ENCODE results near the gene HMCN2.

The HMCN2 gene

GRCh38 chr9:130298662-130299279 lies 33.2 kb downstream of the HMCN2 start:
- no peak overlapping the region for H3K4ac ChIP-seq (ENCODE audit: low read depth in 1 of 2, low read length in 2 of 2)
- no peak overlapping the region for H2BK15ac ChIP-seq (ENCODE audit: low read depth, poor library complexity, severe bottlenecking)
- peaks cover 49 to 65% of the 10 kb centered on the region in 2 experiments for H3K27me3 ChIP-seq (ENCODE audit: control insufficient read depth in 1 of 2, insufficient read depth in 1 of 2, low read length in 2 of 2)
- DNase-seq, result peak; percentile 16
- WGBS, result 59% methylated on average over 12 of the region's 15 CpGs
- no peak overlapping the region for H3K9ac ChIP-seq (ENCODE audit: low read length)
- H3K79me1 ChIP-seq (replicated peaks; ENCODE audit: low read length, poor library complexity, severe bottlenecking), result no peaks in the 10 kb centered on the region
- H2AFZ ChIP-seq (ENCODE audit: low read depth, low read length), result no peak overlapping the region
- H2BK12ac ChIP-seq (ENCODE audit: low read length in 2 of 2), result no peak overlapping the region
- no peak overlapping the region for H3K23ac ChIP-seq (ENCODE audit: low read length in 2 of 2)
- H3K14ac ChIP-seq (ENCODE audit: low read length in 2 of 2), result no peak overlapping the region
- no peak overlapping the region for H4K91ac ChIP-seq (ENCODE audit: low read length)
- no peak overlapping the region for H3K4me3 ChIP-seq (ENCODE audit: insufficient read depth in 1 of 2, low read depth in 1 of 2, low read length in 2 of 2)
- no peaks in the 10 kb centered on the region for H3K9me3 ChIP-seq (ENCODE audit: control insufficient read depth, low read length)
- no peak overlapping the region for H2BK120ac ChIP-seq (ENCODE audit: low read depth, low read length)
- peaks cover 2% of the 10 kb centered on the region for H3K4me1 ChIP-seq (ENCODE audit: control insufficient read depth, insufficient read depth, low read depth, low read length)
- no peak overlapping the region for H3K18ac ChIP-seq (ENCODE audit: low read depth in 1 of 2, low read length in 2 of 2)
- no peak overlapping the region for H2AK5ac ChIP-seq (ENCODE audit: low read length, severe bottlenecking)
- H2BK5ac ChIP-seq (ENCODE audit: low read depth, low read length, poor library complexity, severe bottlenecking), result no peak overlapping the region
- no peak overlapping the region for H3K4me2 ChIP-seq (ENCODE audit: low read length, poor library complexity, severe bottlenecking)
- no peaks in the 10 kb centered on the region for H3K36me3 ChIP-seq (ENCODE audit: control insufficient read depth in 1 of 2, insufficient read depth in 2 of 2, low read depth in 1 of 2, low read length in 2 of 2)
- no peak overlapping the region for H3K27ac ChIP-seq (ENCODE audit: low read length, poor library complexity, severe bottlenecking)
- H4K8ac ChIP-seq (ENCODE audit: low read length), result no peak overlapping the region

- no peak overlapping the region for H3K14ac ChIP-seq (ENCODE audit: low read length in 2 of 2)
- H3K4ac ChIP-seq (ENCODE audit: low read depth in 1 of 2, low read length in 2 of 2), result no peak overlapping the region
- H3K4me1 ChIP-seq (ENCODE audit: control insufficient read depth, insufficient read depth, low read depth, low read length), result peaks cover 5% of the 10 kb centered on the region
- WGBS, result 68% methylated on average over 4 of the region's 4 CpGs
- no peak overlapping the region for H4K8ac ChIP-seq (ENCODE audit: low read length)
- H3K27me3 ChIP-seq (ENCODE audit: control insufficient read depth in 1 of 2, insufficient read depth in 1 of 2, low read length in 2 of 2), result peaks cover 49 to 65% of the 10 kb centered on the region in 2 experiments
- no peak overlapping the region for H3K23ac ChIP-seq (ENCODE audit: low read length in 2 of 2)
- H3K18ac ChIP-seq (ENCODE audit: low read depth in 1 of 2, low read length in 2 of 2), result no peak overlapping the region
- H3K9me3 ChIP-seq (ENCODE audit: control insufficient read depth, low read length), result no peaks in the 10 kb centered on the region
- no peak overlapping the region for H4K91ac ChIP-seq (ENCODE audit: low read length)
- H2BK120ac ChIP-seq (ENCODE audit: low read depth, low read length), result no peak overlapping the region
- no peak overlapping the region for H2AK5ac ChIP-seq (ENCODE audit: low read length, severe bottlenecking)
- no peaks in the 10 kb centered on the region for H3K36me3 ChIP-seq (ENCODE audit: control insufficient read depth in 1 of 2, insufficient read depth in 2 of 2, low read depth in 1 of 2, low read length in 2 of 2)
- no peak overlapping the region for H3K27ac ChIP-seq (ENCODE audit: low read length, poor library complexity, severe bottlenecking)
- H2AFZ ChIP-seq (ENCODE audit: low read depth, low read length), result no peak overlapping the region
- no peak for DNase-seq
- no peak overlapping the region for H2BK5ac ChIP-seq (ENCODE audit: low read depth, low read length, poor library complexity, severe bottlenecking)
- H3K4me2 ChIP-seq (ENCODE audit: low read length, poor library complexity, severe bottlenecking), result no peak overlapping the region
- H2BK12ac ChIP-seq (ENCODE audit: low read length in 2 of 2), result no peak overlapping the region
- H3K9ac ChIP-seq (ENCODE audit: low read length), result no peak overlapping the region
- no peak overlapping the region for H2BK15ac ChIP-seq (ENCODE audit: low read depth, poor library complexity, severe bottlenecking)
- H3K4me3 ChIP-seq (ENCODE audit: insufficient read depth in 1 of 2, low read depth in 1 of 2, low read length in 2 of 2), result no peak overlapping the region
- no peaks in the 10 kb centered on the region for H3K79me1 ChIP-seq (replicated peaks; ENCODE audit: low read length, poor library complexity, severe bottlenecking)
Measured at GRCh38 chr9:130299785-130300615, 34.4 kb downstream of the HMCN2 start.

- Histone ChIP-seq H4K91ac (ENCODE audit: low read length) (no peak overlapping the region), H3K18ac (ENCODE audit: low read depth in 1 of 2, low read length in 2 of 2) (no peak overlapping the region), H2BK15ac (ENCODE audit: low read depth, poor library complexity, severe bottlenecking) (no peak overlapping the region), H3K27ac (ENCODE audit: low read length, poor library complexity, severe bottlenecking) (no peak overlapping the region), H3K4ac (ENCODE audit: low read depth in 1 of 2, low read length in 2 of 2) (no peak overlapping the region), H2BK120ac (ENCODE audit: low read depth, low read length) (no peak overlapping the region), H3K9ac (ENCODE audit: low read length) (no peak overlapping the region), H3K4me3 (ENCODE audit: insufficient read depth in 1 of 2, low read depth in 1 of 2, low read length in 2 of 2) (no peak overlapping the region), H4K8ac (ENCODE audit: low read length) (no peak overlapping the region), H3K4me1 (ENCODE audit: control insufficient read depth, insufficient read depth, low read depth, low read length) (peaks cover 5% of the 10 kb centered on the region), H2AK5ac (ENCODE audit: low read length, severe bottlenecking) (no peak overlapping the region), H3K79me1 (replicated peaks; ENCODE audit: low read length, poor library complexity, severe bottlenecking) (no peaks in the 10 kb centered on the region), H3K14ac (ENCODE audit: low read length in 2 of 2) (no peak overlapping the region), H3K9me3 (ENCODE audit: control insufficient read depth, low read length) (no peaks in the 10 kb centered on the region), H2BK12ac (ENCODE audit: low read length in 2 of 2) (no peak overlapping the region), H3K23ac (ENCODE audit: low read length in 2 of 2) (no peak overlapping the region), H3K27me3 (ENCODE audit: control insufficient read depth in 1 of 2, insufficient read depth in 1 of 2, low read length in 2 of 2) (peaks cover 47 to 65% of the 10 kb centered on the region in 2 experiments), H2BK5ac (ENCODE audit: low read depth, low read length, poor library complexity, severe bottlenecking) (no peak overlapping the region), H3K4me2 (ENCODE audit: low read length, poor library complexity, severe bottlenecking) (no peak overlapping the region), H3K36me3 (ENCODE audit: control insufficient read depth in 1 of 2, insufficient read depth in 2 of 2, low read depth in 1 of 2, low read length in 2 of 2) (no peaks in the 10 kb centered on the region), H2AFZ (ENCODE audit: low read depth, low read length) (no peak overlapping the region)
- no peak for DNase-seq
- WGBS, result 89% methylated on average over 2 of the region's 5 CpGs
Measured at GRCh38 chr9:130300739-130301138, 35.2 kb downstream of the HMCN2 start.

- H3K27me3 ChIP-seq (ENCODE audit: control insufficient read depth in 1 of 2, insufficient read depth in 1 of 2, low read length in 2 of 2), result peaks cover 42 to 62% of the 10 kb centered on the region in 2 experiments
- peak overlapping the region; percentile 53 for H3K9ac ChIP-seq (ENCODE audit: low read length)
- H3K4me1 ChIP-seq (ENCODE audit: control insufficient read depth, insufficient read depth, low read depth, low read length), result peaks cover 5% of the 10 kb centered on the region
- H3K4ac ChIP-seq (ENCODE audit: low read depth in 1 of 2, low read length in 2 of 2), result no peak overlapping the region
- H4K8ac ChIP-seq (ENCODE audit: low read length), result no peak overlapping the region
- H3K79me1 ChIP-seq (replicated peaks; ENCODE audit: low read length, poor library complexity, severe bottlenecking), result no peaks in the 10 kb centered on the region
- H3K18ac ChIP-seq (ENCODE audit: low read depth in 1 of 2, low read length in 2 of 2), result no peak overlapping the region
- WGBS, result 70% methylated on average over 18 of the region's 18 CpGs
- no peaks in the 10 kb centered on the region for H3K9me3 ChIP-seq (ENCODE audit: control insufficient read depth, low read length)
- no peak overlapping the region for H3K14ac ChIP-seq (ENCODE audit: low read length in 2 of 2)
- H4K91ac ChIP-seq (ENCODE audit: low read length), result no peak overlapping the region
- H2BK12ac ChIP-seq (ENCODE audit: low read length in 2 of 2), result no peak overlapping the region
- no peak overlapping the region for H3K4me3 ChIP-seq (ENCODE audit: insufficient read depth in 1 of 2, low read depth in 1 of 2, low read length in 2 of 2)
- H3K4me2 ChIP-seq (ENCODE audit: low read length, poor library complexity, severe bottlenecking), result no peak overlapping the region
- H2BK15ac ChIP-seq (ENCODE audit: low read depth, poor library complexity, severe bottlenecking), result no peak overlapping the region
- no peak overlapping the region for H2BK5ac ChIP-seq (ENCODE audit: low read depth, low read length, poor library complexity, severe bottlenecking)
- H3K27ac ChIP-seq (ENCODE audit: low read length, poor library complexity, severe bottlenecking), result no peak overlapping the region
- no peaks in the 10 kb centered on the region for H3K36me3 ChIP-seq (ENCODE audit: control insufficient read depth in 1 of 2, insufficient read depth in 2 of 2, low read depth in 1 of 2, low read length in 2 of 2)
- H2AK5ac ChIP-seq (ENCODE audit: low read length, severe bottlenecking), result no peak overlapping the region
- no peak overlapping the region for H2BK120ac ChIP-seq (ENCODE audit: low read depth, low read length)
- no peak overlapping the region for H2AFZ ChIP-seq (ENCODE audit: low read depth, low read length)
- H3K23ac ChIP-seq (ENCODE audit: low read length in 2 of 2), result no peak overlapping the region
- DNase-seq, result no peak
Measured at GRCh38 chr9:130301483-130302286, 36.1 kb downstream of the HMCN2 start.

All from mesenchymal stem cell (in vitro differentiated cells and primary cell).